ENCODE results near the gene NSMCE3. TPM values are rescaled to one million over a fixed set of nuclear protein-coding genes. Genes with fewer than 3 reads are reported as not detected.

Gene NSMCE3
- total RNA-seq, 5 donors from 2014 or later (not counting 1 experiment from before 2014, with no cell fraction given), result 14.2 to 38.7 (median 16.1) TPM

DNA sequence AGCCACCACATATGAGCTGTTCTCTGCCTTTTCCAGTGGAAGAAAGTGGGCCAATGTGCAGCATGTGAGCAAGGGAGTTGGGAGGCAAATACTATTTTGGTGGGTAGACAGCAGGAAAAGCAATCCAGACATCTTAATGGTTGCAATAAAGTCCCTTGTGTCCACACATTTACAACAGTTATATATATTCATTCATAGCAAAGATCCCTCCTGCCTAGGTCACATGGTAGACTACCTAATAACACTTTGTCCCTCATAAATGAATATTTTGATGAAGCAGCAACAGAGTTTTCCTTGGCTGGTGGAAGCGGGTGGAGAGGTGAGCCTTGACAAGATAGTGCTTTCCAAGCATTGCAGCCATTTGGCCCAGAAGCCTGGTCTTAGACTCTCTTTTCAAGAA lies 6.2 kb upstream of the NSMCE3 start:
- no peaks in the 10 kb centered on the region for H3K36me3 Mint-ChIP-seq
- H3K36me3 ChIP-seq (ENCODE audit: control insufficient read depth in 2 of 2, extremely low read depth in 1 of 2, insufficient read depth in 1 of 2, low read length in 1 of 2), result no peaks in the 10 kb centered on the region
- H3K27me3 ChIP-seq (replicated peaks in 1 of 2; ENCODE audit: control insufficient read depth in 2 of 2, extremely low read depth in 1 of 2, insufficient read depth in 2 of 2, low read length in 1 of 2), result peaks cover 0 to 8% of the 10 kb centered on the region in 2 experiments
- H3K9me3 ChIP-seq, result no peaks in the 10 kb centered on the region
- no peak overlapping the region for H3K27ac ChIP-seq (ENCODE audit: low read length)
- H3K4me3 Mint-ChIP-seq, result no peak overlapping the region
- peaks cover under 1 to 8% (median 7%) of the 10 kb centered on the region in 3 donors for H3K4me1 Mint-ChIP-seq
- no peak for DNase-seq
- POLR2A ChIA-PET, result no interaction called here
- no peak overlapping the region for H3K27ac Mint-ChIP-seq
- no peak overlapping the region for H3K4me3 ChIP-seq (ENCODE audit: control insufficient read depth in 1 of 2, extremely low read depth in 1 of 2, low read length in 1 of 2)
- no peaks in the 10 kb centered on the region for H3K9me3 Mint-ChIP-seq
- 100% methylated on average over 1 of the region's 1 CpG for WGBS (ENCODE audit: insufficient coverage)
- CTCF ChIA-PET, result no interaction called here
- no peaks in the 10 kb centered on the region for H3K4me1 ChIP-seq (ENCODE audit: control insufficient read depth in 1 of 2, extremely low read depth in 1 of 2, insufficient read depth in 2 of 2, low read length in 2 of 2)
- peaks cover 7 to 11% of the 10 kb centered on the region in 2 donors for H3K27me3 Mint-ChIP-seq
- no peak for ATAC-seq (replicated peaks in 1 of 4)

DNA sequence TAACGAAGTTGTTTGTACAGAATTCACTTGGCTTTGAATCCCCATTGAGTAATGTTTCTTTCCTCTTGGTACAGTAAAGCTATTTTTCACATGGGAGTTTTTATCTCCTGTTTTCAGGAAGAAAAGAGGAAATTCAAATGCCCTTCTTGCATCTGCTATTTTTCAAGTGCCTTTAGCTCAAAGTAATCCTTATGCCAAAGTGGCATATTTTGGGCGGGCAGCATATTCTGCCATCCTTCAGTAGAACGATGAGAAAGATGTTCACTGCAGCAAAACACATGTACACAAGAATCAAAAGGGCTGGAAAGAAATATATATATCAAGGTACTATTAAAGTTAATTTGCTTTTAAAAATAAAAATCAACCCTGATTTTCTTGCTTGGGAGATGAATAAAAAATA lies 5.3 kb upstream of the NSMCE3 start:
- Mint-ChIP-seq H3K4me1 (peaks cover 9 to 15% (median 14%) of the 10 kb centered on the region in 3 donors), H3K9me3 (no peaks in the 10 kb centered on the region), H3K27ac (no peak overlapping the region), H3K36me3 (no peaks in the 10 kb centered on the region), H3K4me3 (no peak overlapping the region), H3K27me3 (peaks cover under 1 to 4% of the 10 kb centered on the region in 2 donors)
- Histone ChIP-seq H3K4me3 (ENCODE audit: control insufficient read depth in 1 of 2, extremely low read depth in 1 of 2, low read length in 1 of 2) (no peak overlapping the region), H3K36me3 (ENCODE audit: control insufficient read depth in 2 of 2, extremely low read depth in 1 of 2, insufficient read depth in 1 of 2, low read length in 1 of 2) (no peaks in the 10 kb centered on the region), H3K27ac (ENCODE audit: low read length) (no peak overlapping the region), H3K9me3 (no peaks in the 10 kb centered on the region), H3K4me1 (ENCODE audit: control insufficient read depth in 1 of 2, extremely low read depth in 1 of 2, insufficient read depth in 2 of 2, low read length in 2 of 2) (peaks cover 0 to 7% of the 10 kb centered on the region in 2 experiments), H3K27me3 (replicated peaks in 1 of 2; ENCODE audit: control insufficient read depth in 2 of 2, extremely low read depth in 1 of 2, insufficient read depth in 2 of 2, low read length in 1 of 2) (peaks cover 0 to 5% of the 10 kb centered on the region in 2 experiments)
- ChIA-PET POLR2A (no interaction called here), CTCF (no interaction called here)
- WGBS (ENCODE audit: insufficient coverage), result no CpG with 5 or more reads among the region's 3 CpGs
- ATAC-seq (replicated peaks in 1 of 4) (no peak), DNase-seq (no peak)

DNA sequence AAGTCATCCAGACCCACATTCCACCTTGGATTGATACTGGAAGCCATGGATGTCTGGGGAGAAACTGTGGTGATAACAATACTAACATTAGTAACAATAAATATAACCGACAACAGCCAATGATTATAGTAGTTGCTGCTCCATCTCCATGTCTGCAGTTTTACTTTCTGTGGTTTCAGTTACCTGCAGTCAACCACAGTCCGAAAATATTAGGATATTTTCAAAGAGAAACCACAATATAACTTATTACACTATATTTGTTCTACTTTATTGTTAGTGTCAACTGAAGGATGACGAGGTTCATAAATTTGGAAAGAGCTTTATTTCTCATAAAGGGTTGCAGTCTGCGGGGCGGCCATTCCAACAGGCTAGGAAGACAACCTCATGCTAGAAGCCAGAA lies 2.6 kb upstream of the NSMCE3 start:
- Histone ChIP-seq H3K4me1 (ENCODE audit: control insufficient read depth in 1 of 2, extremely low read depth in 1 of 2, insufficient read depth in 2 of 2, low read length in 2 of 2) (peaks cover 9 to 19% of the 10 kb centered on the region in 2 experiments), H3K27ac (ENCODE audit: low read length) (no peak overlapping the region), H3K9me3 (no peaks in the 10 kb centered on the region), H3K27me3 (replicated peaks in 1 of 2; ENCODE audit: control insufficient read depth in 2 of 2, extremely low read depth in 1 of 2, insufficient read depth in 2 of 2, low read length in 1 of 2) (no peaks in the 10 kb centered on the region), H3K36me3 (ENCODE audit: control insufficient read depth in 2 of 2, extremely low read depth in 1 of 2, insufficient read depth in 1 of 2, low read length in 1 of 2) (no peaks in the 10 kb centered on the region), H3K4me3 (ENCODE audit: control insufficient read depth in 1 of 2, extremely low read depth in 1 of 2, low read length in 1 of 2) (no peak overlapping the region)
- WGBS (ENCODE audit: insufficient coverage), result no CpG with 5 or more reads among the region's 5 CpGs
- Mint-ChIP-seq H3K4me3 (no peak overlapping the region), H3K9me3 (no peaks in the 10 kb centered on the region), H3K27ac (peak overlapping the region in 1 of 2 donors; percentile 5), H3K4me1 (peaks cover 30 to 34% (median 32%) of the 10 kb centered on the region in 3 donors), H3K27me3 (no peaks in the 10 kb centered on the region), H3K36me3 (peaks cover 3% of the 10 kb centered on the region)
- CTCF ChIA-PET, result no interaction called here
- POLR2A ChIA-PET, result no interaction called here
- no peak for ATAC-seq (replicated peaks in 1 of 4)
- no peak for DNase-seq

DNA sequence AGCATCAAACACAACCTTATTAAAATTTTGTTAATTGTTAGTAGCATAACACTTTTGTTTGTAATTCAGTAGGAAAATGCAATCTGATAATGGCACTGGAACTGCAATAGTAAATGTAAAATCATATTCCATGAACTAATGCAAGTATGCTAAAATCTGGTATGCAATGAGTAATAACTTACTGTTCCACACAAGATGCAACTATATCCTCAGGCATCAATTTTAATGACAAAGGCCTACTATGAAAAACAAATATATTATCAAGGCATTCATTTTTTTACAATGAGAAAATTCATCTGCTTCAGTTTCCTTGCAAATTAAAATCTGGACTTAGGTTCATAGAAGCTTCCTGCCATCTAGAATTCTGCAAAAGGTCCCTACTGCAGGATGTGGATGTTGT lies 1.4 kb upstream of the NSMCE3 start:
- H3K9me3 Mint-ChIP-seq, result no peaks in the 10 kb centered on the region
- Histone ChIP-seq H3K9me3 (no peaks in the 10 kb centered on the region), H3K4me3 (ENCODE audit: control insufficient read depth in 1 of 2, extremely low read depth in 1 of 2, low read length in 1 of 2) (no peak overlapping the region), H3K36me3 (ENCODE audit: control insufficient read depth in 2 of 2, extremely low read depth in 1 of 2, insufficient read depth in 1 of 2, low read length in 1 of 2) (no peaks in the 10 kb centered on the region), H3K4me1 (ENCODE audit: control insufficient read depth in 1 of 2, extremely low read depth in 1 of 2, insufficient read depth in 2 of 2, low read length in 2 of 2) (peaks cover 9 to 22% of the 10 kb centered on the region in 2 experiments), H3K27ac (ENCODE audit: low read length) (peak overlapping the region; percentile 94), H3K27me3 (replicated peaks in 1 of 2; ENCODE audit: control insufficient read depth in 2 of 2, extremely low read depth in 1 of 2, insufficient read depth in 2 of 2, low read length in 1 of 2) (no peaks in the 10 kb centered on the region)
- peaks cover 13% of the 10 kb centered on the region for H3K36me3 Mint-ChIP-seq
- peak overlapping the region; percentile 99 to 100 for H3K27ac Mint-ChIP-seq
- no peaks in the 10 kb centered on the region for H3K27me3 Mint-ChIP-seq
- ChIA-PET CTCF (interaction anchor here in 1 of 2 donors (1.1 kb wide), 1 partner anchor 169 kb away, joined by 3 read pairs; no protein-coding TSS in a partner anchor), POLR2A (interaction anchor here in 1 of 2 donors (0.6 to 0.7 kb wide), 2 partner anchors 17 to 151 kb away, joined by 3 read pairs; no protein-coding TSS in a partner anchor)
- H3K4me1 Mint-ChIP-seq, result peaks cover 43 to 46% (median 44%) of the 10 kb centered on the region in 3 donors
- H3K4me3 Mint-ChIP-seq, result peak overlapping the region in 1 of 3 donors; percentile 86
- DNase-seq, result no peak
- no peak for ATAC-seq (replicated peaks in 1 of 4)

DNA sequence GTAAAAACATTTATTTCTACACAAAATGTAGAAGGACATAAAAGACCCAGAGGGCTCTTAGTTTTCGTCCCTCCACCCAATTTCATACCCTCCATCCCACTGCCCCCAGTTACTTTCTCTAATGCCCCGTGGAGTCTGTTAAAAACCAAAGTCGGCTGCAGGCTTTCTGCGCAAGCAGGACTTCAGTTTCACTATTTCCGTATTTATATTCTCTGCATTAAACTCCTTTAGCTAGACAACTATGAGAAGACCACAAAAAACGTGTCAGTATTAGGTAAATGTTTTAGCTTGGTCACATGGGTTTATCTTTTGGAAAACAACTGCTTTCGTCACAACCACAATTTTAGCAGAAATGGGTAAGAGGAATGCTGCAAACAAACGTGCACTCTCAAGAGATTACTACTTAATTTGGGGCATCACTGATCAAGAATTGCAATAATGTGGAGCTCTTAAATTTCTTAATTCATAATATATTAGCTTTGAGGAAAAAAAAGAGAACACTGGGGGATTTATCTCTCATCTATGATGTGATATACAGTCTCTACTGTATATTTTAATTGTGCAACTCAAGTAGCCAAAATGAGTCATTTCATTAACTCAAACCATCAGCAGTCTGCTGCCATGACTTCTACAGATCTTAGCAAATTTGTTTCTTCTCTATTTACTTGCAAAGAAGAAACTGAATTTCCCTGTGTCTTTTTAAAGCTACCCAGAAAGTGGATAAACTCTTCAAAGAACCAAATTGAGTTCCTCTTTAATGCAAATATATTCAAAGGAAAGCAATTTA lies 740 bp upstream of the NSMCE3 start:
- H3K27ac ChIP-seq (ENCODE audit: low read length), result peak overlapping the region; percentile 94
- H3K4me1 ChIP-seq (ENCODE audit: control insufficient read depth in 1 of 2, extremely low read depth in 1 of 2, insufficient read depth in 2 of 2, low read length in 2 of 2), result peaks cover 9 to 22% of the 10 kb centered on the region in 2 experiments
- peak overlapping the region; percentile 86 to 95 (median 94) for H3K4me3 Mint-ChIP-seq
- 0% methylated on average over 1 of the region's 8 CpGs for WGBS (ENCODE audit: insufficient coverage)
- H3K9me3 Mint-ChIP-seq, result no peaks in the 10 kb centered on the region
- peaks cover 14% of the 10 kb centered on the region for H3K36me3 Mint-ChIP-seq
- H3K36me3 ChIP-seq (ENCODE audit: control insufficient read depth in 2 of 2, extremely low read depth in 1 of 2, insufficient read depth in 1 of 2, low read length in 1 of 2), result no peaks in the 10 kb centered on the region
- DNase-seq (peak in 30 of 35 experiments; percentile 3 to 80 (median 24)), ATAC-seq (replicated peaks in 1 of 4) (peak; percentile 7 to 64 (median 13))
- CTCF ChIA-PET, result interaction anchor here in 1 of 2 donors (1.1 kb wide), 1 partner anchor 168 kb away, joined by 3 read pairs; no protein-coding TSS in a partner anchor
- H3K4me1 Mint-ChIP-seq, result peaks cover 49 to 51% (median 50%) of the 10 kb centered on the region in 3 donors
- H3K9me3 ChIP-seq, result no peaks in the 10 kb centered on the region
- H3K27ac Mint-ChIP-seq, result peak overlapping the region; percentile 99 to 100
- POLR2A ChIA-PET, result interaction anchor here in 1 of 2 donors (0.6 to 0.7 kb wide), 3 partner anchors 17 to 1172 kb away, joined by 3 to 4 read pairs (median 3); no protein-coding TSS in a partner anchor
- H3K27me3 Mint-ChIP-seq, result no peaks in the 10 kb centered on the region
- no peaks in the 10 kb centered on the region for H3K27me3 ChIP-seq (replicated peaks in 1 of 2; ENCODE audit: control insufficient read depth in 2 of 2, extremely low read depth in 1 of 2, insufficient read depth in 2 of 2, low read length in 1 of 2)
- peak overlapping the region; percentile 68 to 75 for H3K4me3 ChIP-seq (ENCODE audit: control insufficient read depth in 1 of 2, extremely low read depth in 1 of 2, low read length in 1 of 2)

DNA sequence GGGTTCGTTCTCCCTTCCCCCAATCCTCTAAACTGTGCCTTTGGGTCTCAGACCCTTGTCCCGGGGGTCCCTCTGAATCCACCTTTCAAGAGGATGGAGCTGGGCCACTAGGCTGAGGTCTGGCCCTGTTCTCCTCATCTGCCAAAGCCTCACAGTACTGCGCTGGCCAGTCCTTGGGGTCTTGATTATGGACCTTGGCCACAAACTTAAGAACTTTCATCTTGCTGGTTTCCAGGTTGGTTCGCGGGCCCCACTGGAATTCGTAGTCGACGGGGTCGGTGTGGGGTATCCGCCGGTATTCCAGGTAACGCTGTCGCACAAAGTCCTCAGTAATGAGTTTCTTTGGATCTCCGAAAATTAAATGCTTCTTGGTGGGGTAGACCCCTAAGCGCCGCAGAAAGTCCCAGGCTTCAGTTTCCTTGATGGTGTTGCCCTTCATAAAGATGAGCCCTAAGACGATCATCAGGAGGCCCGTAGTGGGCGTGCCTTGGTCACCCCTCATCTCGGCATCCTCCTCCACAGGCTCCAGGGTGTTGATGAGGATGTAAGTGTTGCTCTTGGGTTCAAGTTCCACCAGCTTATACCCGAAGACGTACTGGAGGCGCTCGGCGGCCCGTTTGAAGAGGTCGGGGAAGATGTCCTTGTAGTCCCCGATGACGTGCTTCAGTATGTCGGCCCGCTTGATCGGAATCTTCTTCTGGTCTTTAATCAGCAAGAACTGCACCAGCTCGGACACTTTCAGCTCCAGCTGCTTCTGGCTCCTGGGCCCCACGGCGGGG lies 727 bp downstream of the NSMCE3 start:
- H3K4me3 Mint-ChIP-seq, result peak overlapping the region; percentile 86 to 98 (median 97)
- ChIA-PET POLR2A (no interaction called here), CTCF (no interaction called here)
- peaks cover 14% of the 10 kb centered on the region for H3K36me3 Mint-ChIP-seq
- Histone ChIP-seq H3K36me3 (ENCODE audit: control insufficient read depth in 2 of 2, extremely low read depth in 1 of 2, insufficient read depth in 1 of 2, low read length in 1 of 2) (no peaks in the 10 kb centered on the region), H3K4me1 (ENCODE audit: control insufficient read depth in 1 of 2, extremely low read depth in 1 of 2, insufficient read depth in 2 of 2, low read length in 2 of 2) (peaks cover 9 to 22% of the 10 kb centered on the region in 2 experiments), H3K9me3 (no peaks in the 10 kb centered on the region), H3K27me3 (replicated peaks in 1 of 2; ENCODE audit: control insufficient read depth in 2 of 2, extremely low read depth in 1 of 2, insufficient read depth in 2 of 2, low read length in 1 of 2) (no peaks in the 10 kb centered on the region), H3K4me3 (ENCODE audit: control insufficient read depth in 1 of 2, extremely low read depth in 1 of 2, low read length in 1 of 2) (peak overlapping the region; percentile 68 to 75), H3K27ac (ENCODE audit: low read length) (peak overlapping the region; percentile 94)
- 9% methylated on average over 30 of the region's 35 CpGs for WGBS (ENCODE audit: insufficient coverage)
- peak; percentile 42 to 49 (median 48) for ATAC-seq (replicated peaks in 1 of 4)
- DNase-seq, result peak in 32 of 35 experiments; percentile 34 to 78 (median 61)
- H3K27me3 Mint-ChIP-seq, result no peaks in the 10 kb centered on the region
- peaks cover 51 to 57% (median 55%) of the 10 kb centered on the region in 3 donors for H3K4me1 Mint-ChIP-seq
- peak overlapping the region; percentile 92 to 98 for H3K27ac Mint-ChIP-seq
- no peaks in the 10 kb centered on the region for H3K9me3 Mint-ChIP-seq

Data from T-cell (primary cell).